Stomach (tissue), 4 donors: ENCODE data around the gene ENTR1.
"Not testable (repeated sequence)": the region's sequence is repeated elsewhere in the genome, so short reads cannot be mapped to it uniquely, and the experiment has no call there.

Experiments
- CTCF ChIP-seq, 7 experiments: fragments of 450-650 bp in 4 of 7; fragments of 200-600 bp in 3 of 7; sonication (generic) in 3 of 7; IDR thresholded peaks; one replicate each; pipeline ENCODE4 v1.5.1; 2016 to 2019; ENCODE audit warnings: antibody characterized with exemption in 7 of 7, control low read depth in 2 of 7, mild to moderate bottlenecking in 1 of 7
- POLR2A ChIP-seq, 4 donors: fragments of 450-650 bp; IDR thresholded peaks; one replicate each; pipeline ENCODE4 v1.6.1; 2016; ENCODE audit warnings: antibody characterized with exemption in 4 of 4, control low read depth in 2 of 4, mild to moderate bottlenecking in 1 of 4, moderate library complexity in 1 of 4
- POLR2AphosphoS5 ChIP-seq, 3 donors: sonication (generic); formaldehyde crosslinking; IDR thresholded peaks; one replicate each; pipeline ENCODE4 v1.6.1; 2016; ENCODE audit warnings: antibody characterized with exemption in 3 of 3

GRCh38 chr9:136405904-136406303 lies 4.5 kb downstream of the ENTR1 start:
- TF ChIP-seq CTCF, POLR2A, POLR2AphosphoS5 (IDR thresholded peaks at IDR 0.05): not testable (repeated sequence)
